ENCODE data around the gene SLC35G2.

Gene SLC35G2

DNA sequence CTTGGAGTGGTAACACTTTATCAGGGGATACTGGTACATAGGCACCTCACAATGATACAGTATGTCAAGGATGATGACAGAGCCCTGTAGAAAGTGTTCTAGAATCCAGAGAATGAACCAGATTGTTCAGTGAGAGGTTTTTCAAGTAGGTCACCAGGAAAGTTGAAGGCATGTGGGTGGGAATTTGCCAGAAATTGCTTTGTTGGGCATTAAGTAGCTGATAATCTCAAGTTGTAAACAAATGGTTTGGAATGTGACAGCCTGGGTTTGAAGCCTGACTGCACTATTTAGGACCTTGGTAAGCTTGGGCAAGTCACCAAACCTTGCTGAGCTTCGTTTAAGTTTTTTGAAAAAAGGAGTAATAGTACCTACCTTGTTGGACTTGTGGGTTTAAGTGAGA lies 12.5 kb downstream of the SLC35G2 start:
- Histone ChIP-seq H2BK5ac (ENCODE audit: low read depth, low read length, poor library complexity) (no peak overlapping the region), H4K91ac (ENCODE audit: low read depth, low read length) (no peak overlapping the region), H4K8ac (ENCODE audit: low read depth, low read length) (no peak overlapping the region), H3K27ac (ENCODE audit: low read depth, low read length) (no peak overlapping the region), H2AK5ac (ENCODE audit: low read length) (no peak overlapping the region), H3K9ac (ENCODE audit: low read length) (peak overlapping the region; percentile 38), H4K12ac (ENCODE audit: low read depth, low read length) (no peak overlapping the region), H3K27me3 (ENCODE audit: insufficient read depth, low read length) (no peaks in the 10 kb centered on the region), H3K14ac (ENCODE audit: low read length) (no peak overlapping the region), H3K36me3 (ENCODE audit: control insufficient read depth in 1 of 2, insufficient read depth in 2 of 2, low read length in 2 of 2) (no peaks in the 10 kb centered on the region), H3K4me1 (ENCODE audit: control insufficient read depth in 1 of 2, insufficient read depth in 2 of 2, low read length in 2 of 2) (no peaks in the 10 kb centered on the region), H3K4me3 (ENCODE audit: low read depth, low read length) (no peak overlapping the region), H3K23ac (ENCODE audit: low read length) (no peak overlapping the region), H2AFZ (ENCODE audit: insufficient read depth, low read length, poor library complexity) (no peak overlapping the region), H3K9me3 (ENCODE audit: insufficient read depth, low read depth, low read length) (no peaks in the 10 kb centered on the region), H3K4me2 (ENCODE audit: low read length) (no peak overlapping the region), H3K79me2 (ENCODE audit: control insufficient read depth, insufficient read depth, low read length, poor library complexity) (no peaks in the 10 kb centered on the region), H3K18ac (ENCODE audit: low read length) (no peak overlapping the region), H3K79me1 (ENCODE audit: low read length) (no peaks in the 10 kb centered on the region), H3K4ac (ENCODE audit: low read depth, low read length) (no peak overlapping the region), H2BK120ac (ENCODE audit: insufficient read depth, low read length, poor library complexity) (no peak overlapping the region), H2BK12ac (ENCODE audit: low read length) (no peak overlapping the region)
- WGBS (ENCODE audit: extremely low coverage, insufficient coverage, insufficient read length): no CpG with 5 or more reads among the region's 1 CpG
- DNase-seq: peak in 1 of 2 donors; percentile 50

DNA sequence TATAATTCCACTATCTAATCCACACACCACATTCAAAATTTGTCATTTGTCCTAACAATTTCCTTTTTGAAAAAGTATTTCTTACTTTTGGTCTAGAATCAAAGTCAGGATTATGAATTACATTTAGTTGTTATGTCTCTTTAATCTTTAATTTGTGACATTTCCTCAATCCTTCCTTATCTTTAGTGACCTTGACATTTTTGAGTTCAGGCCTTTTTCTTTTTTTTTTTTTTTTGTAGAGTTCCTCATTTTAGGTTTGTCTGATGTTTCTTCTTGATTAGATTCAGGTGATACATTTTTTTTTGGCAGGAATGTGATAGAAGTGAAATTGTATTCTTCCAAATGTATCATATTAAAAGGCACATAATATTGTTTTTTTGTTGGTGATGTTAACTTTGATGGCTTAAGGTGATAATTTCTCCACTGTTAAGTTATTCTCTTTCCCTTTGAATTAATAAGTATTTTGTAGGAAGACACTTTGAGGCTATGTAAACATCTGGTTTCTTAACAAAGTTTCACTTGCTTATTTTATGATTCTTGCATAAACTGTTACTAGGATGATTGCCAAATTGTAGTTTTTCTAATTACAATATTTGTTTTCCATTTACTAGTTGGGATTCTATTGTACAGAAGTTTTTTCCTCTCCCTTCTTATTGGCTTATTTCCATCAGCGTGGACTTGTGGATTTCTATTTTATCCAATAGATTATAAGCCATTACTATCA lies 16.3 kb downstream of the SLC35G2 start:
- Histone ChIP-seq H2AFZ (ENCODE audit: insufficient read depth, low read length, poor library complexity) (no peak overlapping the region), H2BK120ac (ENCODE audit: insufficient read depth, low read length, poor library complexity) (no peak overlapping the region), H3K4ac (ENCODE audit: low read depth, low read length) (no peak overlapping the region), H3K4me3 (ENCODE audit: low read depth, low read length) (no peak overlapping the region), H2BK12ac (ENCODE audit: low read length) (no peak overlapping the region), H3K9ac (ENCODE audit: low read length) (no peak overlapping the region), H4K91ac (ENCODE audit: low read depth, low read length) (no peak overlapping the region), H3K9me3 (ENCODE audit: insufficient read depth, low read depth, low read length) (no peaks in the 10 kb centered on the region), H3K27me3 (ENCODE audit: insufficient read depth, low read length) (no peaks in the 10 kb centered on the region), H3K79me2 (ENCODE audit: control insufficient read depth, insufficient read depth, low read length, poor library complexity) (no peaks in the 10 kb centered on the region), H3K18ac (ENCODE audit: low read length) (no peak overlapping the region), H2AK5ac (ENCODE audit: low read length) (no peak overlapping the region), H3K79me1 (ENCODE audit: low read length) (no peaks in the 10 kb centered on the region), H3K36me3 (ENCODE audit: control insufficient read depth in 1 of 2, insufficient read depth in 2 of 2, low read length in 2 of 2) (peaks cover 0 to 2% of the 10 kb centered on the region in 2 experiments), H3K14ac (ENCODE audit: low read length) (no peak overlapping the region), H3K4me1 (ENCODE audit: control insufficient read depth in 1 of 2, insufficient read depth in 2 of 2, low read length in 2 of 2) (no peaks in the 10 kb centered on the region), H4K12ac (ENCODE audit: low read depth, low read length) (no peak overlapping the region), H4K8ac (ENCODE audit: low read depth, low read length) (no peak overlapping the region), H2BK5ac (ENCODE audit: low read depth, low read length, poor library complexity) (no peak overlapping the region), H3K27ac (ENCODE audit: low read depth, low read length) (no peak overlapping the region), H3K4me2 (ENCODE audit: low read length) (no peak overlapping the region), H3K23ac (ENCODE audit: low read length) (no peak overlapping the region)
- DNase-seq: no peak
- WGBS (ENCODE audit: extremely low coverage, insufficient coverage, insufficient read length): no CpG with 5 or more reads among the region's 1 CpG

DNA sequence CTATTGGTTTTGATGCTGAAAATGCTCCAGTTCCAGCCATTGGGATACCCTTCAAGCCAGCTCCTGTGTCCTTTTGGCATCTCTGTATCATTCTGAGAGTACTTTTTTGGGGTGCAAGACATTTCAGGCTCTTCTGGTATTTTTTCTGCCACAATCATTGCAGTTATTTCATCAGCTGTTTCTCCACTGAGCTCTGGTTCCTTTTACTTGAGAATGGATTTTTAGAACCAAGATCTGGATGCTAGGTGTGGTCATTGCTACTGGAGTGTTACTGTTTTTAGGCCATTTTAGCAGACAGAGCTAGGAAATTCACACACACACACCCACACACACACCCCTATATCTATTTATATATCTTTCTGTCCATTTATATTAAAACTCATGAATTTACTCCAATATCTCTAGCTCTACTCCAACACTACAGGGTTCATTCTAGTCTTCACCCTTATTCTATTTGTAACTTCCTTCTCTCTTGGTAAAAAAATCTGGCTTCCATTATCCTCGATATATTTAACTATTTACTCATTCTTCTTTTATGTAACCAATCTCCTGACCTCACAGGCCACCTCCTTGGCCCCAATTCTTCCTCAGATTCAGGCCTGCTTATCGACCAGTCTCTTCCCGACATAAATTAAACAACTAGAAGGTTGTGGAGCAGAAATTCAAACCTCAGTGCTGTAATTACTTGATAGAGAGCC lies 17.0 kb downstream of the SLC35G2 start:
- peaks cover 0 to 2% of the 10 kb centered on the region in 2 experiments for H3K36me3 ChIP-seq (ENCODE audit: control insufficient read depth in 1 of 2, insufficient read depth in 2 of 2, low read length in 2 of 2)
- no peak overlapping the region for H3K27ac ChIP-seq (ENCODE audit: low read depth, low read length)

DNA sequence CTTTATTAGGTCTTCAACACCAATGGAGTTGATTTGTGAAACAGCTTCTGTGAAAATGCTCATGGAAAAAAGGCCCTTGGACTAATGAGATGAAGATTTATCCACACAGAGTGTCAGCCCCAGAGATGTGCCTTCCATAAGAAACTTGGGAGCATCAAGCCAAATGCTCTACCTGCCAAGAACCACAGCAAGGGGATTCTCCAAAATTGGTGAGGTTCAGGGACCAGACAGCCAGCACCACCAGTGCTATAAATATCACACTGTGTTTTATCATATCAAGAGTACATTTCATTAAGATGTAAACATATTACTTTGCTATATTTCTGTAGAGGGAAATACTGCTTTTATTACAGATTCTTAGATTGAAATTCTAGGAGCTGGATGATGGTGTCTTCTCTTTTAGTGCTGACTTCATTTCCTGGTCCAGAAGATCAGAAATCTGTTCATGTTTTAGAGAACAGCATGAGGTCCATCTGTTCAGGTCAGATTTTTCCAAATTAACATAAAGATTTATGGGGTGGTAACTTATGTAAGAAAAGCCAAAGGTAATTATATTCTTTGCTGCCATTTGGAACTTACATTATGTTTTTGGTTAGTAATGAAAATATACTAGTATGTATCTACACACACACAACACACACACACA lies 17.7 kb downstream of the SLC35G2 start:
- H2BK120ac ChIP-seq (ENCODE audit: insufficient read depth, low read length, poor library complexity): no peak overlapping the region
- H3K18ac ChIP-seq (ENCODE audit: low read length): no peak overlapping the region
- no peak overlapping the region for H3K4ac ChIP-seq (ENCODE audit: low read depth, low read length)
- H3K27me3 ChIP-seq (ENCODE audit: insufficient read depth, low read length): no peaks in the 10 kb centered on the region
- no peak overlapping the region for H4K91ac ChIP-seq (ENCODE audit: low read depth, low read length)
- no peak overlapping the region for H3K14ac ChIP-seq (ENCODE audit: low read length)
- no peak for DNase-seq
- no peak overlapping the region for H3K4me2 ChIP-seq (ENCODE audit: low read length)
- H3K79me2 ChIP-seq (ENCODE audit: control insufficient read depth, insufficient read depth, low read length, poor library complexity): no peaks in the 10 kb centered on the region
- H3K79me1 ChIP-seq (ENCODE audit: low read length): no peaks in the 10 kb centered on the region
- H2BK5ac ChIP-seq (ENCODE audit: low read depth, low read length, poor library complexity): no peak overlapping the region
- no peak overlapping the region for H2AK5ac ChIP-seq (ENCODE audit: low read length)
- H3K9me3 ChIP-seq (ENCODE audit: insufficient read depth, low read depth, low read length): no peaks in the 10 kb centered on the region
- no peak overlapping the region for H4K8ac ChIP-seq (ENCODE audit: low read depth, low read length)
- peaks cover 0 to 2% of the 10 kb centered on the region in 2 experiments for H3K36me3 ChIP-seq (ENCODE audit: control insufficient read depth in 1 of 2, insufficient read depth in 2 of 2, low read length in 2 of 2)
- no peak overlapping the region for H4K12ac ChIP-seq (ENCODE audit: low read depth, low read length)
- H2BK12ac ChIP-seq (ENCODE audit: low read length): no peak overlapping the region
- H3K27ac ChIP-seq (ENCODE audit: low read depth, low read length): no peak overlapping the region
- H2AFZ ChIP-seq (ENCODE audit: insufficient read depth, low read length, poor library complexity): no peak overlapping the region
- H3K4me3 ChIP-seq (ENCODE audit: low read depth, low read length): no peak overlapping the region
- H3K23ac ChIP-seq (ENCODE audit: low read length): no peak overlapping the region
- no peak overlapping the region for H3K9ac ChIP-seq (ENCODE audit: low read length)
- no peaks in the 10 kb centered on the region for H3K4me1 ChIP-seq (ENCODE audit: control insufficient read depth in 1 of 2, insufficient read depth in 2 of 2, low read length in 2 of 2)

More for the DNA sequence above, 17.0 kb downstream of the SLC35G2 start:
- no peak overlapping the region for H3K4ac ChIP-seq (ENCODE audit: low read depth, low read length)
- no peaks in the 10 kb centered on the region for H3K9me3 ChIP-seq (ENCODE audit: insufficient read depth, low read depth, low read length)
- no peak overlapping the region for H4K12ac ChIP-seq (ENCODE audit: low read depth, low read length)
- no peak overlapping the region for H3K9ac ChIP-seq (ENCODE audit: low read length)
- H3K79me1 ChIP-seq (ENCODE audit: low read length): no peaks in the 10 kb centered on the region
- H2BK120ac ChIP-seq (ENCODE audit: insufficient read depth, low read length, poor library complexity): no peak overlapping the region
- H3K4me1 ChIP-seq (ENCODE audit: control insufficient read depth in 1 of 2, insufficient read depth in 2 of 2, low read length in 2 of 2): no peaks in the 10 kb centered on the region
- H4K8ac ChIP-seq (ENCODE audit: low read depth, low read length): no peak overlapping the region
- no peak overlapping the region for H2AFZ ChIP-seq (ENCODE audit: insufficient read depth, low read length, poor library complexity)
- no peak overlapping the region for H3K18ac ChIP-seq (ENCODE audit: low read length)
- H2AK5ac ChIP-seq (ENCODE audit: low read length): no peak overlapping the region
- no CpG with 5 or more reads among the region's 3 CpGs for WGBS (ENCODE audit: extremely low coverage, insufficient coverage, insufficient read length)
- no peak overlapping the region for H3K4me3 ChIP-seq (ENCODE audit: low read depth, low read length)
- DNase-seq: no peak
- no peak overlapping the region for H3K14ac ChIP-seq (ENCODE audit: low read length)
- no peaks in the 10 kb centered on the region for H3K79me2 ChIP-seq (ENCODE audit: control insufficient read depth, insufficient read depth, low read length, poor library complexity)
- H3K27me3 ChIP-seq (ENCODE audit: insufficient read depth, low read length): no peaks in the 10 kb centered on the region
- no peak overlapping the region for H2BK12ac ChIP-seq (ENCODE audit: low read length)
- H2BK5ac ChIP-seq (ENCODE audit: low read depth, low read length, poor library complexity): no peak overlapping the region
- H4K91ac ChIP-seq (ENCODE audit: low read depth, low read length): no peak overlapping the region
- no peak overlapping the region for H3K23ac ChIP-seq (ENCODE audit: low read length)
- no peak overlapping the region for H3K4me2 ChIP-seq (ENCODE audit: low read length)

Data from trophoblast cell (in vitro differentiated cells and primary cell).